DOHH2 (cell line): ENCODE measurements around the gene FMNL2.

Source experiments
- H3F3A ChIP-seq: fragments of 200-600 bp; sonication (generic), shearing (Covaris generic); 2 replicates; pipeline ENCODE4 v1.6.0; 2016; ENCODE audit warnings: antibody characterized with exemption, mild to moderate bottlenecking; ENCODE audit not compliant: control insufficient read depth, insufficient read depth
- H3K27ac ChIP-seq: fragments of 200-600 bp; sonication (generic); 2 replicates; pipeline ENCODE4 v1.5.1; 2014; ENCODE audit warnings: low read depth, mild to moderate bottlenecking, low read length, moderate library complexity
- H3K27me3 ChIP-seq: fragments of 200-600 bp; sonication (generic); 2 replicates; pipeline ENCODE4 v1.6.1; 2014; ENCODE audit warnings: mild to moderate bottlenecking, low read length, mixed read lengths; ENCODE audit not compliant: control insufficient read depth
- H3K36me3 ChIP-seq: fragments of 200-600 bp; sonication (generic); 2 replicates; pipeline ENCODE4 v1.6.1; 2014; ENCODE audit warnings: mild to moderate bottlenecking, low read length, moderate library complexity, mixed read lengths; ENCODE audit not compliant: control insufficient read depth
- H3K4me1 ChIP-seq: fragments of 200-600 bp; sonication (generic); 2 replicates; pipeline ENCODE4 v1.6.1; 2014; ENCODE audit warnings: mild to moderate bottlenecking, low read length, mixed read lengths; ENCODE audit not compliant: control insufficient read depth
- H3K4me2 ChIP-seq: fragments of 200-600 bp; sonication (generic); 2 replicates; pipeline ENCODE4 v1.6.0; 2014; ENCODE audit warnings: mild to moderate bottlenecking, low read length, moderate library complexity
- H3K4me3 ChIP-seq: fragments of 200-600 bp; sonication (generic); 2 replicates; pipeline ENCODE4 v1.5.1; 2014; ENCODE audit warnings: mild to moderate bottlenecking, low read length, mixed read lengths
- H3K79me2 ChIP-seq: fragments of 200-600 bp; sonication (generic); 2 replicates; pipeline ENCODE4 v1.6.1; 2014; ENCODE audit warnings: mild to moderate bottlenecking, low read length, mixed read lengths; ENCODE audit not compliant: control insufficient read depth
- H3K9me2 ChIP-seq: fragments of 200-600 bp; sonication (generic); replicated peaks from 2 replicates; pipeline ENCODE4 v1.6.1; 2014; ENCODE audit warnings: mild to moderate bottlenecking, low read length, mixed read lengths; ENCODE audit not compliant: control insufficient read depth
- H3K9me3 ChIP-seq: fragments of 200-600 bp; sonication (generic); 2 replicates; pipeline ENCODE4 v1.6.1; 2014; ENCODE audit warnings: antibody characterized with exemption, low read length, mixed read lengths; ENCODE audit not compliant: control insufficient read depth, insufficient read depth
- H4K20me1 ChIP-seq: fragments of 200-600 bp; sonication (generic); 2 replicates; pipeline ENCODE4 v1.6.0; 2014; ENCODE audit warnings: low read depth, mild to moderate bottlenecking, antibody characterized with exemption, low read length, moderate library complexity; ENCODE audit not compliant: control insufficient read depth, insufficient read depth
- EZH2phosphoT487 ChIP-seq: fragments of 200-600 bp; sonication (generic); IDR thresholded peaks from 2 replicates; pipeline ENCODE4 v1.6.1; 2017; ENCODE audit warnings: borderline replicate concordance, mild to moderate bottlenecking, antibody characterized with exemption, low read length, moderate library complexity, mixed read lengths
- TF ChIP-seq, protein P1 (sequence below): fragments of 200-600 bp; sonication (generic); IDR thresholded peaks from one replicate; pipeline ENCODE4 v1.5.1; 2014; ENCODE audit warnings: antibody characterized with exemption, mild to moderate bottlenecking, low read depth, low read length; ENCODE audit not compliant: poor library complexity, severe bottlenecking

The FMNL2 gene

DNA sequence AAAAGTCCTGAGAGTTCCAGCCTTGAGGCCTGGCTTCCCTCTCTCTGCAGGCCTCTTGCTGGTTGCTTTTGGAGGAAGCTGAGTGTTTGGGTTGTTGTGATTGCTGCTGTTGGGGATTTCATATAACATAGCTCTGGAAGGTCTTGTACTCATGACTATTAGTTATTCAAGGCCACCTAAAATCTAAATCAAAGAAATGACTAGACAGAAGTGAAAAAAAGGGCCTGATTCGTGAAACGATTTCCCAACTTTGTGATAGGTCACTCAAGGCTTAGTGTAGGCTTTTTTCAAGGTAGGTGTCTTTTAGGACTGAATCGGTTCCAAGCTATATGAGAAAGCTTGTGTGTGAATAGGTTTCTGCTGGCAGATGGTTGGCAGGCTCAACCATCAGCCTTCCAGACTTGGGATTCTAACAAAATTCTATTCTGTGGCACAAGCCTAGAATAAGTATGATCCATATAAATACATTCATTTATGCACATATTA, 164.4 kb downstream of the FMNL2 start:
- Histone ChIP-seq H3K9me3 (no peaks in the 10 kb centered on the region), H3K4me3 (no peak overlapping the region), H3F3A (no peaks in the 10 kb centered on the region), H3K4me2 (no peak overlapping the region), H4K20me1 (no peaks in the 10 kb centered on the region), H3K36me3 (no peaks in the 10 kb centered on the region), H3K79me2 (no peaks in the 10 kb centered on the region), H3K4me1 (no peaks in the 10 kb centered on the region), H3K27me3 (peaks cover 8% of the 10 kb centered on the region), H3K27ac (no peak overlapping the region), H3K9me2 (no peaks in the 10 kb centered on the region)
- TF ChIP-seq, protein P1, sequence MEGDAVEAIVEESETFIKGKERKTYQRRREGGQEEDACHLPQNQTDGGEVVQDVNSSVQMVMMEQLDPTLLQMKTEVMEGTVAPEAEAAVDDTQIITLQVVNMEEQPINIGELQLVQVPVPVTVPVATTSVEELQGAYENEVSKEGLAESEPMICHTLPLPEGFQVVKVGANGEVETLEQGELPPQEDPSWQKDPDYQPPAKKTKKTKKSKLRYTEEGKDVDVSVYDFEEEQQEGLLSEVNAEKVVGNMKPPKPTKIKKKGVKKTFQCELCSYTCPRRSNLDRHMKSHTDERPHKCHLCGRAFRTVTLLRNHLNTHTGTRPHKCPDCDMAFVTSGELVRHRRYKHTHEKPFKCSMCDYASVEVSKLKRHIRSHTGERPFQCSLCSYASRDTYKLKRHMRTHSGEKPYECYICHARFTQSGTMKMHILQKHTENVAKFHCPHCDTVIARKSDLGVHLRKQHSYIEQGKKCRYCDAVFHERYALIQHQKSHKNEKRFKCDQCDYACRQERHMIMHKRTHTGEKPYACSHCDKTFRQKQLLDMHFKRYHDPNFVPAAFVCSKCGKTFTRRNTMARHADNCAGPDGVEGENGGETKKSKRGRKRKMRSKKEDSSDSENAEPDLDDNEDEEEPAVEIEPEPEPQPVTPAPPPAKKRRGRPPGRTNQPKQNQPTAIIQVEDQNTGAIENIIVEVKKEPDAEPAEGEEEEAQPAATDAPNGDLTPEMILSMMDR = no peak
- no peak for TF ChIP-seq EZH2phosphoT487

DNA sequence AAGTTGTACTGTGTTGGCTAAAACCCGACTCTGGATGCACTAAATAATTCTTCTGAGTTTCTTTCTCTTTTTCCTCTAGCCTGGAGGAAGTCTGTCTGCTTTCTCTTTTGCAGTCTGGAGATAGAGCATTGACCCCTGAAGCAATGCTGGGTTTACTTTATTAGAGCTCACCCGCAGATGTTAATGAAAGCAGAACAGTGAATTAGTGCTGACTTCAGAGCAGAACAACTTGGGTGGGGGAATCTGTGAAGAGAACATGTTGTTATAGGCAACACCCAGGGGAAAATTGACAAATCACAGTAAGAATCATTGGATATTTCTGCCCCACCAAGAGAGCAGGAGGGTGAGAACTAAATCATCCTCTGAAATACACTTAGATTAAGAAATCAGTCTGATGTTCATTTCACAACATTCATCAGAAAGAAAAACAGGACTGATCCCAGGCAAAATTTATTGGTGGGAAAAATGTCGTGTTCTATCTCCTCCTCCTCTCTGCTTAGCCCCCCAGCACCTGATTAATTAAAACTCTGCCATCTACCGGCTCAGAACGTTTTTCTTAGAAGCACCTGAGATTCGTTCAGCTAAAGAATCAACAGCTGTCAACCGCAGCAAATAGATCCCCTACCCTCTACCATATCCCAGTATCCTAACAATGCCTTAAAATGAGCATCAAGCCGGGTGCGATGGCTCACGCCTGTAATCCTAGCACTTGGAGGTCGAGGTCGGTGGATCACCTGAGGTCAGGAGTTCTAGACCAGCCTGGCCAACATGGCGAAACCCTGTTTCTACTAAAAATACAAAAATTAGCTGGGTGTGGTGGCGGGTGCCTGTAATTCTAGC, 165.1 kb downstream of the FMNL2 start:
- no peak overlapping the region for H3K27ac ChIP-seq
- TF ChIP-seq, protein P1 = no peak
- no peak for TF ChIP-seq EZH2phosphoT487
- H3K9me2 ChIP-seq = no peaks in the 10 kb centered on the region
- H3K27me3 ChIP-seq = peaks cover 8% of the 10 kb centered on the region
- H3K36me3 ChIP-seq = no peaks in the 10 kb centered on the region
- no peak overlapping the region for H3K4me3 ChIP-seq
- H3F3A ChIP-seq = no peaks in the 10 kb centered on the region
- no peaks in the 10 kb centered on the region for H3K9me3 ChIP-seq
- H4K20me1 ChIP-seq = no peaks in the 10 kb centered on the region
- no peak overlapping the region for H3K4me2 ChIP-seq
- no peaks in the 10 kb centered on the region for H3K4me1 ChIP-seq
- no peaks in the 10 kb centered on the region for H3K79me2 ChIP-seq

DNA sequence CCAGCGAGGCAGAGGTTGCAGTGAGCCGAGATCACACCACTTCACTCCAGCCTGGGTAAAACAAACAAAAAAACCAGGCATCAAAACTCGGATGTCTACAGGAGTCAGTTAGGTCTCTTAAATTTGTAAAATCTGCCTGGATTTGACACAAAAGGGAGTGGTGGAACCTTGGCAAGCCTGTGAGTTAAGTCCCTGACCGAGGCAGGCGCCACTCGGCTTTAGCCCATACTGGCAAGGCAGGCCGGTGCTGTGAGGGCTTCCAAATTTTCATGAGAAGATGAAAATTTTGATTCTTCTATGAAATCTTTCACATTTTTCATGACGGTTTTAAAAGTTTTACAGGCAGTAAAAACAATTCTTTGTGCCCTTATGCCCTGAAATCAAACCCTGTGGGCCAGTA, 165.8 kb downstream of the FMNL2 start:
- H3K27ac ChIP-seq = no peak overlapping the region
- H3K9me3 ChIP-seq = no peaks in the 10 kb centered on the region
- no peaks in the 10 kb centered on the region for H3K79me2 ChIP-seq
- no peaks in the 10 kb centered on the region for H3F3A ChIP-seq
- H3K4me3 ChIP-seq = no peak overlapping the region
- H3K9me2 ChIP-seq = no peaks in the 10 kb centered on the region
- H3K36me3 ChIP-seq = no peaks in the 10 kb centered on the region
- H3K27me3 ChIP-seq = peaks cover 8% of the 10 kb centered on the region
- H4K20me1 ChIP-seq = no peaks in the 10 kb centered on the region
- H3K4me1 ChIP-seq = no peaks in the 10 kb centered on the region
- TF ChIP-seq, protein P1 = no peak
- no peak for TF ChIP-seq EZH2phosphoT487
- no peak overlapping the region for H3K4me2 ChIP-seq
